Skin epidermis (tissue), 12 donors: ENCODE results near the gene REG3A.

ENCODE experiments used
- H3K27ac ChIP-seq, 21 experiments: fragments of 200-600 bp; sonication (generic) in 11 of 21; one replicate each; pipeline ENCODE4 v1.5.0; 2020; ENCODE audit warnings: mild to moderate bottlenecking in 3 of 21, inconsistent platforms in 2 of 21, moderate library complexity in 2 of 21
- H3K4me3 ChIP-seq, 7 experiments: fragments of 200-600 bp; sonication (generic) in 2 of 7; one replicate each; pipeline ENCODE4 v1.5.0; 2020; ENCODE audit warnings: inconsistent platforms in 2 of 7, mild to moderate bottlenecking in 2 of 7, moderate library complexity in 1 of 7

The REG3A gene

DNA sequence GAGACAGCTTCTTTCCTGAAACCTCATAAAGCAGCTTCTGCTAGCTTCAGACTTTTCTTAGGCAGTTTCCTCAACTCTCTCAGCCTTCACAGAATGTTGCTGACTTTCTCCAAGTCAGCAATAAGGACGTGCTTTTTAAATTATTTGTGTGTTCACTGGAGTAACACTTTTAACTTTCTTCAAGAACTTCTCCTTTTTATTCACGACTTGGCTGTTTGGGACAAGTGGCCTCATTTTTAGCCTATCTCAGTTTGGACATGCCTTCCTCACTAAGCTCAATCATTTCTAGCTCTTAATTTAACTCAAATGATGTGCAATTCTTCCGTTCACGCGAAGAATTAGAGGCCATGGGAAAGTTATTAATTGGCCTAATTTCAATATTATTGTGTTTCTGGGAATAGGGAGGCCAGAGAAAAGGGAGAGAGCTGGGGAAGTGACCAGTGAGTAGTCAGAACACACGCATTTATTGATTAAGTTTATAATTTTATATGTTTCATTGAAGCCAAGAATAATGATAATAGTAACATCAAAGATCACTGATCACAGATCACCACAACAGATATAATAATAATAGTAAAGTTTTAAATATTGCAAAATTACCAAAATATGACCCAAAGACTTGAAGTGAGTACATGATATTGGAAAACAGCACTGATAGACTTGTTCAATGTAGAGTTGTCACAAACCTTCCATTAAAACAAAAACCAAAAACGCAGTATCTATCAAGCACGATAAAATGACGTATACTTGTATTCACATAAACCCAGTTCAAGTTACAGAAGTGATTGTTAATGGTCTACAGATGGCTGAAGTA is 34.4 kb downstream of the REG3A start:
- Histone ChIP-seq H3K4me3 (no peak overlapping the region), H3K27ac (no peak overlapping the region)

DNA sequence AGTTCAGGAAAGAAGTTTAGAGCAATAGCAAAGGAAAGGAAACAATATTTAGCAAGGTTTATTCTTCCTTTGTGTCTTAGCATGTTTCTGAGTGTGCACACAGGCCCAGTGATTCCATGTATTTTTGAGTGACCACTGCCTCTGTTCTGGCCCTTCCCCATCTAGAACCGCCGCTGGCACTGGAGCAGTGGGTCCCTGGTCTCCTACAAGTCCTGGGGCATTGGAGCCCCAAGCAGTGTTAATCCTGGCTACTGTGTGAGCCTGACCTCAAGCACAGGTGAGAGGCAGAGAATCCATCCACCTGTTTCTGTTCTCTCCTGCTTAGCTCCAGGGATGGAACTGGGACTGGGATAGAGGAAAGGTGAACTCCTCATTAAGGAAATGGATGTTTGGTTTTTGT is 36.9 kb downstream of the REG3A start:
- H3K27ac ChIP-seq: no peak overlapping the region
- no peak overlapping the region for H3K4me3 ChIP-seq

DNA sequence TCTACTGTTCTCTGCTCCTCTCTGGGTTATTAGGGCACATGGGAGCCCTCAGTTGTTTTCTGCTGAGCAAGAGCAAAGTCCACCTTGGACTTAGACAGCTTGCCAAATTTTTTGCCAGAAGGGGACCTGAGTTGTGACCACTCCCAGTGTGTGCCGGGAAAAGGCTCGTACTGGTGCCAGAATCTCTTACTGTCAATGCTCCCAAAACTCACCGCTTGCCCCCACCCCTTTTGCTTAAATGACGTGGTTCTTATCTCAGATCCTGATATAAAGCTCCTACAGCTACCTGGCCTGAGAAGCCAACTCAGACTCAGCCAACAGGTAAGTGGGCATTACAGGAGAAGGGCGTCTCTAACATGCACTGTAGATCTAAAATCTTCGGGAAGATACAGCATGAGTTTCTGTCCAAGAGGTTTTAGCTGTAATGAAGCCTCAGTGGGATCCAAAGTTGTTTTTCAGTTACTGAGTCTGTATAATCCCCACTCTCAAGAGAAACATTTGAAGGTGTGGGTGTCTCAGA is 39.3 kb downstream of the REG3A start, which contains the start of gene REG1A:
Gene REG1A (plus strand): TSS at position 295 of the 520 bp plus-strand sequence. CDS start 374 bp downstream, outside the sequence.
- H3K27ac ChIP-seq: no peak within 1 kb of the TSS
- no peak within 1 kb of the TSS for H3K4me3 ChIP-seq

DNA sequence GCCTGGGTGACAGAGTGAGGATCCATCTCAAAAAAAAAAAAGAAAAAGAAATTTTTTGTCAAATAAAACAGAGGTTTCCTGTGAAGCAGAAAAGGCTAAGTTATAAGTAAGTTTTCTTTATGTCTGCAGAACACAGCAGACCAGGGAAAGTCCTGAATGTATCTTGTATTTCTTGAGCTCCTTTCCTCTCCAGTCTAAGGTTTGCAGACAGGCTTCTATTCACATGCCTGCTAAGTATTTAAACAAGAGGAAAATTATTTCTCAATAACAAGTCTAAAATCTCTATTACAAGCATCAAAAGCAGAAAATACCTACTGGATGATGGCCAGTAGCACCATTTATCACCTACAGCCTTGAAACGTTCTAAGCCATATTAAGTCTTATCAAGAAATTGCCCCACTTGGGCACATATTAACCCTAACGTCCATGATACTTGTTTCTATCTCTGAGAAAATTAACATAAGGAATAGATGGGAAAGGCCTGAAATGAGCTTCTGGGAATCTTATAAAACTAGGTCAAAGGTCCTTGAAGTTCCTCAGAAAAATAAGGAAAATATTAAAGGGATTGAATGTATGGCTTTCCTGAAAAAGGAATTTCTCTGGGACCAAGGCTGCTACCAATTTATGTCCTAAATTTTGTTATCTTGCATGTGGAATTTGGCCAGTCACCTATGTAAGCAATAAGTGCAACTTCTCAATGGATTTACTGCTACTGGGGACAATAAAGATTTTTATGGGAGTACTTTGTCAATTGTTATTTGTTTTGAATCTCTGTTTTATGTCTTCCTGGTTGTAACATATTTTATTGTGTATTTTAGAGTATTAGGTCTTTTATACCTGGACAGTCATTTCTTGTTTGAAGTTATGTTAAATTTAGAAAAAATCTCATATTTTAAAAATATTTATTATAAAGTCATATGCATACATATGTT is 42.3 kb downstream of the REG3A start:
- Histone ChIP-seq H3K27ac (no peak overlapping the region), H3K4me3 (no peak overlapping the region)

DNA sequence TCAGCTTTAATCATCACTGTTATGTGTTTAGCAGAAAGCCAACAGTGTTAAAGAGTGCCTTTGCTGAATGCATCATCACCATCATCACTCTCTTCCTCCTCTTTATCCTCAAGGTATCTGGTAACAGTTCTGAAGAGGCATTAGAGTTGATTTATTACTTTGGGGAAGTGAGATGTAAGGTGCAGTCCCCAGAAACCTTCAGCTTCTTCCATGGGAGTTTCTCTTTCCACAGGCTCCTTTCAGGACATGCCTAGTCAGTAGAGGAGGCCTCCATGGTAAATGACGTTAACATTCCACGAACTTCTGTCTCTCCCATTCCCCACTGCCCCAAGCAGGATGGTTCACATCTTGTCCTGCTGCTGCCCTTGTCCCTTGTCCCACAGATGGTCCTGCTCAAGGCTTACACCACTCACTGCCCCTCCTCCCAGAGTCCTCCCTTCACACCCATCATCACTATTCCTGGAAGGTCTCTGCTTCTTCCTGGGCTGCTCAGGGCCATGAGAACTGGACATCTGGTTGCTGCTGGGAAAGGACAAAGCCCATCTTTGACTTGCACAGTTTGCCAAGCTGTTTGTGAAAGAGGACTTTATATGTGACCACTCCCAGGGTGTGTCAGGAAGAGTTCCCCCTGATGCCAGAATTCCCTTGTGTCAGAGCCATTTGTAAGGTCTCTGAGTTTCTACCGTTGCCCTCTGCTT is 44.6 kb downstream of the REG3A start:
- Histone ChIP-seq H3K4me3 (no peak overlapping the region), H3K27ac (no peak overlapping the region)

DNA sequence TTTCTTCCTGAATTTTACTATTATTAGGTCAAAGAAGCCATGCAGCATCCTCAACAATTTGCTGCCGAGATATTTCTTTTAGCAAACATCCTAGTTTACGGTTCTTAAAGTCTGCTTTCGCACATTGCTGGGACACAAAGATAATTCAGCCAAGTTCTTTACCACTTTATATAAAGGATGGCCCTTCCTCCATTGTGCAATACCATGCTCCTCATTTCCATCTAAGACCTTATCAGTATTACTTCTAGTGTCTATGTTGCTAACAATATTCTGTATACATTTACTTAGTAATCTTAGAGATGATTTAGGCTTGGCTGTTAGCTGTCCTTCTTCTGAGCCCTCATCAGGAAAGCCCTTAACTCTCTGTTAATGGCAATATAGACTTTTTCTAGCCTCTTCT is 47.3 kb downstream of the REG3A start:
- Histone ChIP-seq H3K27ac (no peak overlapping the region), H3K4me3 (no peak overlapping the region)
